Erythroblast (primary cell): Measurements from ENCODE around the gene HOXA6.

Experiments used
- GATA1 ChIP-seq: IDR thresholded peaks from 2 replicates; pipeline ENCODE4 v1.6.1; 2011; ENCODE audit warnings: low read depth, mild to moderate bottlenecking, control low read depth, low read length, moderate library complexity
- POLR2A ChIP-seq: IDR thresholded peaks from 2 replicates; pipeline ENCODE4 v1.6.1; 2011; ENCODE audit warnings: mild to moderate bottlenecking, low read length

DNA sequence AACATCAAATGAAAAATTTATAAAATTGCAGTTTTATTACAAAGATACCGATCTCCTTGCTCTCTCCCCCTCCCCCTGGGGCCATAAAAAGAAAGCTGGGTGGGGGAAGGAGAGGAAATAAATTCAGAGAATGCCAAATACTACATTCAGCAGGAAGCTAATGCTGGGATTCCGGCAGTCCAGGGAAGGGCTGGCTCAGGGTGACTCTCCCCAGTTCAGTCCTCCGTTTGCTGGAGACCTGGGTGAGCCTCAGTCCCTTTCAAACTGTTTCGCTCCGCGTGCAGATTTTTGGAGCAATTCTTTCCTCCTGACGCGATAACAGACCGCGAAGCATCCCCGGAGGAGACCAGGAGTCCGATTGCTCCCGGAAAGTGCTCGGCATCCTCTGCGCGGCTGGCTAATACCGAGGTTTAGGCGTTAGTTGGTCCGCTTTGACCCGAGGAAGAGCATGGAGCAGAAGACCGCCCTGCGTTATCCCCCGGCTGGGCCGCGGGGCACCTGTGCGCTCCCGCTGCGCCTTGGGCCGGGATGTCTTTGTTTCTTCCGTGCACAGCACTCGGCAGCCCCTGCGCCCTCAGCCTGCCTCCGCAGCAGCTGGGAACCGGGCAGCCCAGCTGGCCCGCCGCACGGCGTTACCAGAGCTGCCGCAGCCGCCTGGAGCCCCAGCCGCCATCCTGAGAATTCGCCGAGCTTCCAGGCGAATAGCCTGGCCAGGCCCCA is 41.2 kb downstream of the HOXA6 start:
- TF ChIP-seq POLR2A (no peak), GATA1 (no peak)
